ENCODE data around the gene SAFB. TPM values are rescaled to one million over a fixed set of nuclear protein-coding genes. Genes with fewer than 3 reads are reported as not detected.
A peak's percentile ranks its signal among the peaks of the same experiment; 100 is the strongest.

SAFB gene
- total RNA-seq, 1 experiment from 2014 or later, result 25.0 TPM

DNA sequence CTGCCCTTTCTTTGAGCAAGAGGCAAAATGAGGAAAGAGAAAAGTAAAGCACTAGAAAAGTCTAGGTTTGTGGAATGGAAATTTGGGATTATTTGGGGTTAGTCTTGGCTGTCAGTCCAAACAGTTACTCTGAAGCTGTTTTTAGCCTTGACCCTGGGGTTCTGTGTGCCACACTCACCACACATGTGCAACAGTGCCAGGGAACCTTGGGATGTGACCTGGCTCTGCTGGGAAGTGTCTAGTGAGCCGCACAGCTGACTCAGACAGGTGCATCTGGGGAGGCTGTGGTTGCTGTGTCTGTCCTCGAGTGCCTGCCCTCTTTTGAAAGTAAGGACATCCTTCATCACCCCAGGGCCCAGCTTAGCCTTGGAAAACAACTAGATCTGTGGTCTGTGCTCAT lies 41.6 kb downstream of the SAFB start:
- no peak for DNase-seq (ENCODE audit: extremely low read depth, low read depth)

DNA sequence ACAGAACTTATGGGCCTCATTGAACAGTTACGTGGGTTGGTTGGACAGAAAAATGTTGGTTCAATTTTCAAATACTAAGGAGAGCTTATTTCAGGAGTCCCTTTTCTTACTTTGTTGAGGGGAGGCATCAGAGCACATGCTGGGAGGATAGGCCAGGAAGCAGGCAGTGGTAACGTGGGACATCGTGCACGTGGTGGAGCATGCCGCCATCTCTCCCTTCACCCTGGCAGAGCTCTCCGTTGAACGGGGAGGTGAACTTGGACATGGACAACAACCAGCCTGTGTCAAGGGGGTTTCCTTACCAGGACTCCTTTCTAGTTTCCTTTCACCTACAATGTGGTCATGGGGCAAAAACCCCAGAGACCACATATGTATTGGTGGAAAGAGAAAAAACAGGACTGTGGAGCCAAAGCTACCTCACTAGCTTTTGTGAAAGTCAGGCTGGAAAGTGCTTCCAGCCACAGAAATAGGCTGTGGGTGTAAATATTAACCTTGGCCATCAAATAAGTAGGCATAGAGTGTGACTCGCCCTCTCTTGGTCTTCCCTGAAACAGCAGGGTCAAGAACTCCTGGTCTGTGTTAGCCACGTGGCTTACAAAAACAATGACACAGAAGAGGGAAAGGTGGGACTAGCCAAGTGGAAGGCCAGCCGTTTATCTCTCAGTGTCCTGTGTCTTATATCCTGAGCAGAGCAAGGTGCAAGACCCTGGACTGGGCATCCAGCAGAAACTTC lies 43.1 kb downstream of the SAFB start:
- DNase-seq (ENCODE audit: extremely low read depth, low read depth), result no peak

DNA sequence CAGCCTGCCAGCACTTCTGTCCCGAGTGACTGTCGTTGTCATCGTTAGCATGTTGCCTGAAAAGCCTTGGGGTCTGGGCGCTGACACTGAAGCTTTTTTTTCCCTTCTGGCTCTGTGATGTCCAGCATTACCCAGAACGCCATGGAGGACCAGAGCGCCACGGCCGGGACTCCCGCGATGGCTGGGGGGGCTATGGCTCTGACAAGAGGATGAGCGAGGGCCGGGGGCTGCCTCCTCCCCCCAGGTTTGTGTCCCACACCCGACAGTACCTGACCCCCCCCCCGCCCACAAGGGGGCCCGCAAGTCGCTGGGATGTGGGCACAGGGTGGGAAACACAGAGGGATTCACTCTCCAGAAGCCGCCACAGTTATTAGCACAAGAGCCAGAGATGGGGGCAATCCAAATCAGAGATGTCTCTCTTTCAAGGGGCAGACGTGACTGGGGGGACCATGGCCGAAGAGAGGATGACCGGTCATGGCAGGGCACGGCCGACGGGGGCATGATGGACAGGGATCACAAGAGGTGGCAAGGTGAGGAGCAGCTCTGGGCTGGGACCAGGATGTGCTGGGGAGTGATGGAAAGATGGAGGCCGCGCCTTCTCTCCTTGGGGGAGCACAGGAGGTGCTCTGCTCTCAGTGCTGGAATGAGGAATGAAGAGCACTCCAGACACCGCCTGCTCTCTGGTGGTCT lies 44.2 kb downstream of the SAFB start:
- DNase-seq (ENCODE audit: extremely low read depth, low read depth), result no peak

DNA sequence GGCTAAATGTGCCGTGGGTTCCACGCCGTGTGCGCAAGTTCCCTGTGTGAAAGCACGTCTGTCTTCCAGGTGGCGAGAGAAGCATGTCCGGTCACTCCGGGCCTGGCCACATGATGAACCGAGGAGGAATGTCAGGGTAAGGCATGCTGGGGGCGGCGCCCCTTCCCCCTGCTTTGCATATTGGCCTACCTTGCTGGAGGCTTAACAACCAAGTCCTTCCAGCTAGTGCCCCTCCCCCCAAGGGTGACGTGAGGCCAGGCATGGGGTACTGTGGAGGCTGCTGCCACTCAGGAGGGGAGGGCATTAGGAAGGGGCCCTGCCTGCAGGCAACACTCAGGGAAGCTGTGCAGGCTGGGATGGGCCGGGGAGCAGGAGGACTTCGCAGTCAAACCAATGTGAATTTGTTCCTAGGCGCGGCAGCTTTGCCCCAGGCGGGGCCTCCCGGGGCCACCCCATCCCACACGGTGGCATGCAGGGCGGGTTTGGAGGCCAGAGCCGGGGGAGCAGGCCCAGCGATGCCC lies 44.9 kb downstream of the SAFB start:
- no peak for DNase-seq (ENCODE audit: extremely low read depth, low read depth)

DNA sequence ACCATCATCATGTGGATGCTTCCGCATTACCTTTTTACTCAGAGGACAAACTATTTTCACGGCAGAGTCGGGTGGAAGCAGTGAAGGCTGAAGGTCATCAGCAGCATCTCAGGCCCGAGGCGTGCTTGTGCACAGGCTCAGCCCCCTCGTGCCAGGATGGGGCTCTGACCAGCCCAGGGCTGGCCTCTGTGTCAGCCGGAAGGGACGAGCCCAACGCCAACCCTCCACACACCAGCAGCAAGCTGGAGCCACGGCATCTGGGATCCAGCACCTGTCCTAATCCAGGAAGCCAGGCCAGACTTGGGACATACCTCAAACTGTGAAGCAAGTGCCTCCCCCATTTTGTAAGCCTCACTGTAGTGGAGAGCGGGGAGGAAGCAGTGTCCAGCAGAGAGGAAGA lies 46.3 kb downstream of the SAFB start:
- DNase-seq (ENCODE audit: extremely low read depth, low read depth), result no peak

DNA sequence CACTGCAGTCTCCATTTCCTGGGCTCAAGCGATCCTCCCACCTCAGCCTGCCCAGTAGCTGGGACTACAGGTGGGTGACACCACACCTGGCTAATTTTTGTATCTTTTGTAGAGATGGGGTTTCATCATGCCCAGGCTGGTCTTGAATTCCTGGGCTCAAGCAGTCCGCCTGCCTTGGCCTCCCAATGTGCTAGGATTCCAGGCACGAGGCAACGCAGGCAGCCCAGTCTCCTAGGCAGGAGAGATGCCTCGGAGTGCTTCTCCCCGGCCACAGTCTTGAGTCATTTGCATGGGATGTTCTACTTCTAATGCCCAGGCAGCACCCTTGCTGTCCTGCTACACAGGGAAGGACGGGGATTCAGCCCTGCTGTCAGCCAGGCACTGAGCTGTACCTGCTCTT lies 48.7 kb downstream of the SAFB start:
- no peak for DNase-seq (ENCODE audit: extremely low read depth, low read depth)

DNA sequence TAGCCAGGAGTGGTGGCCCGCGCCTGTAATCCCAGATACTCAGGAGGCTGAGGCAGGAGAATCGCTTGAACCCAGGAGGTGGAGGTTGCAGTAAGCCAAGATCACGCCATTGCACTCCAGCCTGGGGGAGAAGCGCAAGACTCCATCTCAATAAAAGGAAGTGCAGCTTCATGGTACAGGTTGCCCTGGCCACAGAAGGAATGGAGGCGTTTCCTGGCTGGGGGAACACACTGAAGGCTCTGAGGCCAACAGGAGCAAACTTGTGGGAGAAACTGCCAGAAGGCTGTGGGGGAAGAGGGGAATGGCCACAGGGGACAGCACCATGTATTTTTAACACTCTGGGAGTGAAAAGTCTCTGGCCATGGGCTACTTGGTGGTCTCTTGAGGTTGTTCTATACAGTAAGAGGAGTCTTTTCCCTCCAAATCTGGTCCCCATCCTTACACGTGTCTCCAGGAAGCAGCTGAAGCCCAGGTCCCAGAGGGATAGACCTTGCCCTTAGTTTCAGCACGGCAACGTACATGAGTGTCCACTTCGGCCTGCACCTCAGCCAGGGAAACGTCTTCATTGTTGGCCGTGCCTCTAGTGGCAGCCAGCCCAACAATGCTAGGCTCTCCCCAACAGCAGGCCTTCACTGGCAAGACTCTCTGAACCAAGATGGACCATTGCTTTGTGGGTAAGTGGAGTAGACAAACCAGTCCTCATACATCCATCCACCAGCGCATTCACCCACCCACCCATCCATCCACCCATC lies 50.0 kb downstream of the SAFB start:
- no peak for DNase-seq (ENCODE audit: extremely low read depth, low read depth)

DNA sequence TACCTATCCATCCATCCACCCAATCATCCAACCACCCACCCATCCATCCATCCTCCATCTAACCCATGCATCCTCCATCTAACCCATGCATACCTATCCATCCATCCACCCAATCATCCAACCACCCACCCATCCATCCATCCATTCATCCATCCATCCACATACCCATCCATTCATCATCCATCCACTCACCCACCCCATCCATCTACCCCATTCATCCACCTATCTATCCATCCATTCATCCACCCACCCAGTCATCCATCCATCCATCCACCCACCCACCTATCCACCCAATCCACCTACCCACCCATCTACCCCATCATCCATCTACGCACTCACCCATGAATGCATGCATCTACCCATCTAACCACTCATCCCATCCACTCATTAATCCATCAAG lies 50.9 kb downstream of the SAFB start:
- DNase-seq (ENCODE audit: extremely low read depth, low read depth), result no peak

DNA sequence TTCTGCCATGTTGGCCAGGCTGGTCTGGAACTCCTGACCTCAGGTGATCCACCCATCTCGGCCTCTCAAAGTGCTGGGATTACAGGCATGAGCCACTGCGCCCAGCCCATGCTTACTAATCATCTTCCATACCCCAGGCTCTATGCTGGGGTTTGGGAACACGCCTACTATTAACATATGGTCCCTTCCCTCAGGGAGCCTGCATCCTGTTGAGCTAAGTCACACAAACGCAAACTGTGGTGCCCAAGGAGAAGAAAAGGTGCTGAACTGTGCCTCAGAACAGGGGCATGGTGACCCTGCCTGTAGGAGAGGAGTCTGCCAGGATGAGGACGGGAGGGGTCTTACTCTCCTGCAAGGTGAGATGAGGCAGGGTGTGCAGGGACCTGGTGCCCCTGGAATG lies 51.8 kb downstream of the SAFB start:
- no peak for DNase-seq (ENCODE audit: extremely low read depth, low read depth)

DNA sequence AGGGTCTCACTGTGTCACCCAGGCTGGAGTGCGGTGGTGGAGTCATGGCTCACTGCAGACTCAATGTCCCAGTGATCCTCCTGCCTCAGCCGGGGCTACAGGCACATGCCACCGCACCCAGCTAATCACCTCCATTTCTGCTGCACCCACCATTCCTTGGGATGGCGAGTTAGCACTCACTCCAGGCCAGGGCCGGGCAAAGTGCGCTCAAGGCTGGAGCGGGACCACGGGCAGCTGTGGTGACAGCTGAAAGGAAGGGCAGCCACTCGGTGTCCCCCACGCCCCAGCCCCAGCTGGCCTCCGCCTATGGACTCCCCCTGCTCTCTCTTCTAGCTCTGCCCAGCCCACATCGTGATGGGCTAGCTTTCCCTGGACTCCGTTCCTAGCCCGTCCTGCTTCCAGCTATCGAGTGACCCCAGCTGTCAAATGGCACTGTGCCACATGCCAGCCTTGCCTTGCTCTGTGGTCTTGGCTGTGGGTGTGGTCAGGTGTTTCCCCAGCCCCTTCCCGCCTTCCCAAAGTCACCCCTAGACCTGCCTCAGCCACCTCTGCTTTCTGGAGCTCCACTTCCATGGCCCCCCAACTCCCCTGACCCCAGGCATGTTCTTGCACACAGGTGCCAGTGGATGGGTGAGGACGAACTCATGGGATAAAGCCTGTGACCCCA lies 53.4 kb downstream of the SAFB start:
- no peak for DNase-seq (ENCODE audit: extremely low read depth, low read depth)

DNA sequence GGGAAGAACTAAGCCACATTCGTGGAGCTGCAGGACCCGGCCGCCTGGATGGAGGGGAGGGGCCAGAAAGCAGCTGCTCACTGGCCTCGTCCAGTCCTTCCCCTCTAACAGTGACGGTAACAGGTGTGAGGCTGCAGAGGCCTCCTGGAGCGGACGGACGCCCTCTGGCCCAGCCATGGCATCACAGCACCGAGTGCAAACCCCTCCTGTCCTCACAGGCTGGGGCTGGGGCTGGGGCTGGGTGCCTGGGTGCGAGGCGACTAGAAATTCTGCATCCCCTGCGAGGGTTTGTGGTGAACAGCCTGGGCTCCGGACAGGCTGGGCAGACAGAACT lies 53.9 kb downstream of the SAFB start:
- DNase-seq (ENCODE audit: extremely low read depth, low read depth), result no peak

DNA sequence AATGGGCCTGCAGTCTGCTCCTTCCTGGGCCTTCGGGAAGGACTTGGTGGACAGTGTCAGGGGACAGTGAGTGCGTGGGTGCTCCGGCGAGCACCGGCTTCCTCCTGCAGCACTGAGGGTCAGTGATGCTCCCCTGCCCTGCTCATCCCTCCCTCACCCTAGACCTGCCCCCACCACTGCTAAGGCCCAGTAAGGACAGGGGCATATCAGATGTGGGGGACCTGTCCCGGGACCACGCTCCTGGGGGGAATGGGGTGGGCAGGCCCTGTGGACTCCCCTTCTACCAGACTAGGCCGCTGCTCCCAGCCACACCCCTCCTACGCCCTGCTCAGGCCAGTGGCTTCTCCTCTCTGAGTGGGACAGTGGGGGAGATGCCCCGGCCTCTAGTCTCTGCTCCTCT lies 54.3 kb downstream of the SAFB start:
- no peak for DNase-seq (ENCODE audit: extremely low read depth, low read depth)

DNA sequence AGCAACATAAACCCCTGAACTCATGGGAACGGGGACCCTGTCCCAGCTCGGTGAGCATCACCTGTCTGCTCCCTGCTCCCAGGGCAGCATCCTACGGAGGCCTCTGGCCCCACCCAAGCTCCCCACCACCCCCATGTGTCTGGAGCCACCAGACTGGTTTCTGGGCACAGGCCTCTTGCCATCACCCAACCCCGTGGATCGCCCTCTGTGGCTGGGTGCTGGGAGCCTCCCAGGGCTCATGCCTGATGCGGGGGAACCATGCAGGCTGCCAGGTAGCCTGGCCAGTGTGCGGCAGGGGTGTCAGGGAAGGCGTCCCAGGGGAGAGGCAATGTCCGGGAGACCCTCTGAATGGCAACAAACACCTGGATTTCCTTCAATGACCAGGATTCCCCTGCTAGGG lies 54.7 kb downstream of the SAFB start:
- no peak for DNase-seq (ENCODE audit: extremely low read depth, low read depth)

DNA sequence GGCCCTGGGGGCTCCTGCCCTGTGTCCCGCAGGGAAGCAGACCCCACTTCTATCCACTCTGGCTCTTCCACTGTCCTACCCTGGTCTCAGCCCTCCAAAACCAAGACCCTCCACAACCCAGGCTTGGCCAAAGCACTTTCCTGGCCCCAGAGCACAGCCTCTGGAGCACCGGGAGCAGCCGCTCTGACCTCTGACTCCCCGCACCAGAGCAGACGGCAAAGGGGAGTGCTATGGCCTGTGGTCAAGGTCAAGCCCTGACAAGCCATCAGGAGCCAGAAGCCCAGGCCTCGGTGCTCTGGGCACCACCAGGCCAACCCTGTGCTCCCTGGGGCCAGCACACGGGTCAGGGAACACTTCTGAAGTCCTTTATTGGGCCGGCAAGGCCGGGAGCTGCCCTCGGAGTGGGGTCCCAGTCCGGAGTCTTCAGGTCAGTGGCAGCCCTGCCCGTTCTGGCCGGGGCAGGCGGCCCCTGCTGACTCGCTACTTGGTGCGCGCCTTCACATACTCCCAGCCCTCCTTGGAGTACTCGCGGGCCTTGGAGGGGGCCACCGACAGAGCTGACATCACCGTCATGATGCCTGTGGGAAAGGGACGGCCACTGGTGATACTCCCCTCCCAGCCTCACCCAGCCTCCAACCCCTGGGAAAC lies 55.3 kb downstream of the SAFB start:
- no peak for DNase-seq (ENCODE audit: extremely low read depth, low read depth)

DNA sequence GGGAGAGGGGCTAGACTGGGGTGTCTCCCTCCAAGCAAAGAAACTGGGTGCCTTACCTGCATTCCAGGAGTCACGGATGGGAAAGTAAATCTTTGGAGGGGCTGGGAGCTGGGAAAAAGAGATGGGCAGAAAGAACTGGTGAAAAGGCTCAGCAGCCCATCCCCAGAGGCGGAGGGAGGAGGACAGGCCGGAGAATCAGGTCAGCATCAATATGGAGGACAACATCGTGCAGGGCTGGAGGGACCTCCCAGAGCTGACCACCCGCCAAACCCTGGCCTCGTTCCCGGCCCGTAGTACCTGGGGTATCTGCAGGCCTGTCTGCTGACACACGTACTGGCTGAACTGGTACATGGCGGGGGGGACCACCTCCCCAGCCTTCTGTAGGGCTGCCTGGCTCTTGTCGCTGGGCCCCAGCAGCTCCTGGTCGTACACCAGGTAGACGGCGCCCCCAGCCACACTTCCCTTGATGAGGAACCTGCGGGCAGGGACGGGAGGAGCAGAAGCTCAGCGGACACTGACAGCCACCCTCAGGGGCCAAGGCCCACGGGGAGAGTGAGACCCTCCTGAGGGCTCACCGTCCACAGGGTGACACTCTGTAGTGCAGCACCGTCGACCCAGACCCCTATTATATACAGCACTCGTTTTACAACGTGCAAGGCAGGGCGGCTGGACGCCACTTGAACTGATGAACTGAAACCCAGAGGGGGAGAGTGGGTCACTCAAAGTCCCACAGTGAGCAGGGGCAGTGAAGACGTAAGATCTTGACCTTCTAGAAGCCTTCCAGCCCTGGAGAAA lies 56.6 kb downstream of the SAFB start:
- DNase-seq (ENCODE audit: extremely low read depth, low read depth), result no peak

DNA sequence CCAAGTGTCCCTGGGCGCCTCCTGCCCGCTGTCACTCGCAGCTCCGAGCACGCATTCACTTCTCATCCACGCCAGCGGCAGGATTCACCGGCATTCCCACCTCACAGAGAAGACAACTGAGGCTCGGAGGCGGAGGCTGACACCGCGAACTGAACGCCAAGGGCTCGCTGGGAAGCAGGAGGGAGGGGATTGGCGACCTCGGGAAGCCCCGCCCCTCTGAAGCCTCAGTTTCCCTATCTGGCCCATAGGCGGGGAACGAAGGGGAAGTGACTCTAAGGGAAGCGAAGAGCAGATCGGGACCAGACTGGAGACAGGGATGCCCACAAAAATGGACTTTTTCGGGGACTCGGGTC lies 57.2 kb downstream of the SAFB start:
- DNase-seq (ENCODE audit: extremely low read depth, low read depth), result no peak

DNA sequence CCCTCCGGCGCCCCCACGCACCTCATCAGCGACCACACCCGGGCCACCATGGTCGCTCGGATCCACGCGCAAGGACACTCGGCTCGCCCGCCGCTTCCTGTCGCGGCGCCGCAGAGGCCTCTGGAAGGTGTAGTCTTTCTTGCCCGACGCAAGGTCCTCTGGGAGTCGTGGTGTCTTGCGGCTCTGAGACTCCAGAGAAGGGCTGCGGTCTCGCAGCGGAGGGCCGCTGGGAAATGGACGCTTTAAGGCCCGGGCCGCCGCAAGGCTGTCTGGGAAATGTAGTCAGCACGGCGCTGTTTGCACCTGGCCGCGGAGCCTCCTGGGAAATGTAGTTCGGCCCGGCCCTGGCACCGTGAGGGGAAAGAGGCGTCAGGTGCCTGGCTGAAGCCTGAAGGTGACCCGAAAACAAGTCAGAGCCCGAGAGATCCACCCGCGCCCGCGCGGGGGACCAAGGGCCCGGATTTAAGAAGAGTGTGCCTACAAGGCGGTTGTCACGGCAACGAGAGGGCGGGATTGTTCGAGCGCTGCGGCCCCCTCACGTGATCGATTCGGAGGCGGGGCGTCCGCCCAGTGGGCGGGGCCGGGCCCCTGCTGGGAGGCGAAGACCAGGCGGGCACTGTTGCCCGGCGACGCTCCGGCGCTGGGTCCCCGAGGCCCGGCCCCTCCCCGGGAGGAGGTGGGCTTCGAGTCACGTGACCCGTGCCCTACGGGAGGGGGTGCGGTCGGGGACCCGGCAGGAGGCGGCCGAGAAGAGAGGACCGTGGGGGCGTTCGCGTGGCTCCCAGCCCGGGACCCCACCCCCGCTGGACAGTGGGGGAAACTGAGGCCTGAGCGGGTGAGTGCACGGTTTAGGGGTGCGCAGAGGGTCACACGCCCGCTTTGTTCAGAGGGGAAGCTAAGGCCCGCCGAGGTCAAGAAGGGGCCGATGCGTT lies 57.8 kb downstream of the SAFB start, which contains the start of the genes HSD11B1L and MICOS13:
TSS of gene HSD11B1L (plus strand) at position 591 of the 932 bp plus-strand sequence. CDS start 3,806 bp downstream, outside the sequence.
TSS of gene MICOS13 (minus strand) at position 80 of the 932 bp plus-strand sequence. CDS start at position 50, 30 bp downstream.
- peak; percentile 96 for DNase-seq (ENCODE audit: extremely low read depth, low read depth)

DNA sequence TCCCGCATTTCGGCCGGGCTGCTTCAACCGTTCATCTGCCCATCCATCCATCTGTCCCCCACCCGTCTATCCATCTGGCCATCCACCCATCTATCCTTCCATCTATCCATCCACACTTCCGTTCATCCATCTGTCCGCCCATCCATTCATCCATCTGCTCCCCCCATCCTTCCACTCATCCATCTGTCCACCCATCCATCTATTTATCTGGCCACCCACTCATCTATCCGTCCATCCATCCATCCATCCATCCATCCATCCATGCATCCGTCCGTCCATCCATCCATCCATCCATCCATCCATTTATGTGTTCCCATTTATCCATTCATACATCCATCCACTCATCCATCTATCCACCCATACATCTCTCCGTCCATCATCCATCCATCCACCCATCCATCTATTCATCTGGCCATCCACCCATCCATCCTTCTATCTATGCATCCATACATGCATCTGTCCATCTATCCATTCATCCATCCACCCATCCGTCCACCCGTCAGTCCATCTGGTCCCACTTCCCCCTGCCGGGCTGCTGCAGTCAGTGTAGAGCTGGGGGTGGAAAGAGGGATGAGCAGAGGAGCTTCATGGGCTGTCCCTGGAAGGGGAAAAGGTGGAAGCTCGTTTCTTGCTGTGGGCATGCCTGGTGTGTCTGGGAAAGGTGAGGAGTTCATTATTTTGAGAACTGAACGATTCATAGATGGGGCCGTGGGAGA lies 58.7 kb downstream of the SAFB start:
- DNase-seq (ENCODE audit: extremely low read depth, low read depth), result no peak

All from NCI-H460 (cell line).